PC-9 (cell line): ENCODE results near the gene NUTM2D.
"Not testable (repeated sequence)": the region's sequence is repeated elsewhere in the genome, so short reads cannot be mapped to it uniquely, and the experiment has no call there.

Experiments used
- CTCF ChIP-seq: fragments of 200-600 bp; sonication (generic); conservative IDR thresholded peaks from 2 replicates; pipeline ENCODE4 v1.6.1; 2017; ENCODE audit warnings: mixed run types, antibody characterized with exemption, mild to moderate bottlenecking, moderate library complexity
- EZH2 ChIP-seq: fragments of 200-600 bp; sonication (generic); IDR thresholded peaks from 2 replicates; pipeline ENCODE4 v1.8.0; 2017; ENCODE audit warnings: antibody characterized with exemption, low read depth

DNA sequence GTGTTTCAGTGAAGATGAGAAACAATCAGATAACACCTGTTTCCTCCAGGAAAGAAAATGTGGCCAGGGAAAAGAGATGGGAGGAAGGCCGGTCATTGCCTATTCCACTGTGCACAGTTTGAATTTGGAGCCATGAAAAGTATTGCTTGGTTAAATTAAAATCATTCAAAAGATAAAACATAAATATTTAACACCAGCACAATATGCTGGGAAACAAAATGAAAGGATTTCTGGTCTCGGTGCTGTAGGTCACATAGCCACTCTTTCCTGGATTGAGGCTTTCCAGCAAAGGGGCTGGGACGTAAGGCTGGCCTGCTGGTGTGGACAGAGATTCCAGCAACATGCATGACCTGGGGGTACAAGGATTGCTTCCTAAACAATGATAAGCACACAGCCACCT, at the start of gene NUTM2D:
- not testable (repeated sequence) for TF ChIP-seq EZH2, CTCF
